ENCODE results near the gene ASH1L. TPM values are rescaled to one million over a fixed set of nuclear protein-coding genes. Genes with fewer than 3 reads are reported as not detected.

ASH1L gene
- total and polyA plus RNA-seq, 2 donors (not counting 3 experiments of a cell fraction or from before 2014, with no cell fraction given): 11.6 to 29.2 TPM

DNA sequence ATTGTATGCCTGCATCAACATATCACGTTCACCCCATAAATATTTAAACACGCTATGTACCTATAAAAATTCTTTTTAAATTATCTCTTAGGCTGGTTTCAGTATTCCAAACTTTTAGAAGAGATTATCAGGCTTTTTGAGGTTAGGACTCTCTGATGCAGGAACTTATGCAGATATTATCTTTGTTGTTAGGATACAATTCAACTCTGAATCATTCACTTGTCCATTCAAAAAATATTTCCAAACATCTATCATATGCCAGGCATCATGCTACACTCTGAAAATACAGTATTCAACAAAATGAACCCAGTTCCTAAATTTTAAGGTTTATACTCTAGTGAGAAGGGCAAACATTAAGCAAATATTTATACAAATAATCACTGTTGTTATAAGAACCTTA is 40.5 kb downstream of the ASH1L start:
- CTCF ChIA-PET: interaction anchor here (0.6 kb wide), 1 partner anchor 18 kb away, joined by 4 read pairs; no protein-coding TSS in a partner anchor
- no TSS peak for BruUV-seq (replicated peaks)
- H3K4me2 ChIP-seq (ENCODE audit: insufficient read depth, low read length): no peak overlapping the region
- no peak overlapping the region for H3K9ac ChIP-seq (replicated peaks; ENCODE audit: extremely low read depth, insufficient read depth, low read length)
- dilution Hi-C loops (cut with MboI; ENCODE audit: extremely low pct_ligation_motif_present, low sequenced_read_pairs): no loop called here
- FAIRE-seq (peak; percentile 69), DNase-seq (ENCODE audit: low read depth, low spot score) (no peak)
- H3K4me3 ChIP-seq (replicated peaks in 1 of 3; ENCODE audit: insufficient read depth in 1 of 3, low read depth in 1 of 3, low read length in 3 of 3): no peak overlapping the region
- POLR2A ChIA-PET: no interaction called here
- H4K20me1 ChIP-seq (replicated peaks; ENCODE audit: control insufficient read depth, extremely low read depth, insufficient read depth, low read length): peaks cover 13% of the 10 kb centered on the region
- no peak overlapping the region for H3K27ac ChIP-seq (ENCODE audit: insufficient read depth, low read depth, low read length)
- H3K36me3 ChIP-seq (ENCODE audit: control insufficient read depth in 2 of 2, extremely low read depth in 1 of 2, insufficient read depth in 2 of 2, low read length in 2 of 2): no peaks in the 10 kb centered on the region
- TF ChIP-seq, protein P1, sequence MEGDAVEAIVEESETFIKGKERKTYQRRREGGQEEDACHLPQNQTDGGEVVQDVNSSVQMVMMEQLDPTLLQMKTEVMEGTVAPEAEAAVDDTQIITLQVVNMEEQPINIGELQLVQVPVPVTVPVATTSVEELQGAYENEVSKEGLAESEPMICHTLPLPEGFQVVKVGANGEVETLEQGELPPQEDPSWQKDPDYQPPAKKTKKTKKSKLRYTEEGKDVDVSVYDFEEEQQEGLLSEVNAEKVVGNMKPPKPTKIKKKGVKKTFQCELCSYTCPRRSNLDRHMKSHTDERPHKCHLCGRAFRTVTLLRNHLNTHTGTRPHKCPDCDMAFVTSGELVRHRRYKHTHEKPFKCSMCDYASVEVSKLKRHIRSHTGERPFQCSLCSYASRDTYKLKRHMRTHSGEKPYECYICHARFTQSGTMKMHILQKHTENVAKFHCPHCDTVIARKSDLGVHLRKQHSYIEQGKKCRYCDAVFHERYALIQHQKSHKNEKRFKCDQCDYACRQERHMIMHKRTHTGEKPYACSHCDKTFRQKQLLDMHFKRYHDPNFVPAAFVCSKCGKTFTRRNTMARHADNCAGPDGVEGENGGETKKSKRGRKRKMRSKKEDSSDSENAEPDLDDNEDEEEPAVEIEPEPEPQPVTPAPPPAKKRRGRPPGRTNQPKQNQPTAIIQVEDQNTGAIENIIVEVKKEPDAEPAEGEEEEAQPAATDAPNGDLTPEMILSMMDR (IDR thresholded peaks at IDR 0.05; ENCODE audit: extremely low read depth in 1 of 2, insufficient read depth in 1 of 2, low read depth in 1 of 2, low read length in 2 of 2): no peak
- TF ChIP-seq GATA2 (IDR thresholded peaks at IDR 0.05; ENCODE audit: insufficient read depth, insufficient read length, low read depth, low read length): peak; percentile 32
- TF ChIP-seq EZH2 (IDR thresholded peaks at IDR 0.05; ENCODE audit: borderline replicate concordance, low read depth, low read length, severe bottlenecking): no peak
- TF ChIP-seq, protein P2, sequence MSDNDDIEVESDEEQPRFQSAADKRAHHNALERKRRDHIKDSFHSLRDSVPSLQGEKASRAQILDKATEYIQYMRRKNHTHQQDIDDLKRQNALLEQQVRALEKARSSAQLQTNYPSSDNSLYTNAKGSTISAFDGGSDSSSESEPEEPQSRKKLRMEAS (IDR thresholded peaks at IDR 0.05; ENCODE audit: insufficient read depth, insufficient read length): no peak
- TF ChIP-seq POLR2AphosphoS5 (IDR thresholded peaks at IDR 0.05; ENCODE audit: insufficient read depth, low read depth, low read length): no peak
- H3K4me1 ChIP-seq (ENCODE audit: control insufficient read depth, extremely low read depth, insufficient read depth, low read length): peaks cover 4% of the 10 kb centered on the region
- no peaks in the 10 kb centered on the region for H3K9me1 ChIP-seq (replicated peaks; ENCODE audit: control insufficient read depth, extremely low read depth, insufficient read depth, low read length)
- no peaks in the 10 kb centered on the region for H3K9me3 ChIP-seq (replicated peaks; ENCODE audit: control insufficient read depth, insufficient read depth, low read length)
- no peaks in the 10 kb centered on the region for H3K27me3 ChIP-seq (ENCODE audit: control insufficient read depth in 2 of 2, insufficient read depth in 2 of 2, low read length in 2 of 2)
- H3K79me2 ChIP-seq (ENCODE audit: control insufficient read depth, insufficient read depth, low read length): peaks cover 23% of the 10 kb centered on the region
- H2AFZ ChIP-seq (ENCODE audit: low read depth, low read length): no peak overlapping the region
- intact Hi-C loops (cut with micrococcal nuclease): no loop called here

All from endothelial cell of umbilical vein (primary cell).